Fibroblast of gingiva (primary cell): Measurements from ENCODE around the gene YEATS2.
"Not testable (repeated sequence)": the region's sequence is repeated elsewhere in the genome, so short reads cannot be mapped to it uniquely, and the experiment has no call there.

Source experiments
- DNase-seq: peaks from one replicate; pipeline ENCODE4 v3.0.0-alpha.2; 2011; ENCODE audit warnings: low read depth

YEATS2 gene

GRCh38 chr3:183714622-183715021, 17.0 kb downstream of the YEATS2 start:
- no peak for DNase-seq

GRCh38 chr3:183718012-183718411, 20.4 kb downstream of the YEATS2 start:
- DNase-seq = no peak

- no peak for DNase-seq
Observed at GRCh38 chr3:183725387-183725786, 27.8 kb downstream of the YEATS2 start.

GRCh38 chr3:183728204-183728603, 30.6 kb downstream of the YEATS2 start:
- DNase-seq = no peak

GRCh38 chr3:183730361-183730760, 32.8 kb downstream of the YEATS2 start:
- no peak for DNase-seq

- no peak for DNase-seq
Observed at GRCh38 chr3:183731611-183732010, 34.0 kb downstream of the YEATS2 start.

GRCh38 chr3:183733553-183733952, 36.0 kb downstream of the YEATS2 start:
- no peak for DNase-seq

- DNase-seq = no peak
Observed at GRCh38 chr3:183734750-183735494, 37.3 kb downstream of the YEATS2 start.

- no peak for DNase-seq
Observed at GRCh38 chr3:183737116-183737515, 39.5 kb downstream of the YEATS2 start.

- DNase-seq = not testable (repeated sequence)
Observed at GRCh38 chr3:183740154-183740553, 42.6 kb downstream of the YEATS2 start.

- DNase-seq = no peak
Observed at GRCh38 chr3:183743231-183743630, 45.6 kb downstream of the YEATS2 start.

- peak; percentile 22 for DNase-seq
Observed at GRCh38 chr3:183745300-183746098, 47.9 kb downstream of the YEATS2 start.

- DNase-seq = no peak
Observed at GRCh38 chr3:183754052-183754451, 56.5 kb downstream of the YEATS2 start.

GRCh38 chr3:183762304-183762703, 64.7 kb downstream of the YEATS2 start:
- DNase-seq = no peak

GRCh38 chr3:183764847-183765731, 67.5 kb downstream of the YEATS2 start:
- DNase-seq = peak; percentile 49

GRCh38 chr3:183766107-183766506, 68.5 kb downstream of the YEATS2 start:
- no peak for DNase-seq

- DNase-seq = peak; percentile 50
Observed at GRCh38 chr3:183766745-183767606, 69.4 kb downstream of the YEATS2 start.

- no peak for DNase-seq
Observed at GRCh38 chr3:183768114-183768513, 70.5 kb downstream of the YEATS2 start.

- no peak for DNase-seq
Observed at GRCh38 chr3:183769453-183769852, 71.9 kb downstream of the YEATS2 start.

GRCh38 chr3:183774631-183775030, 77.0 kb downstream of the YEATS2 start:
- DNase-seq = peak; percentile 14

- no peak for DNase-seq
Observed at GRCh38 chr3:183775781-183776180, 78.2 kb downstream of the YEATS2 start.
